GM20000 (cell line): ENCODE measurements around the gene CDC25C.

Experiments
- DNase-seq: peaks from one replicate; pipeline ENCODE4 v3.0.0; 2012; ENCODE audit warnings: low spot score
- CTCF ChIP-seq: IDR thresholded peaks from 2 replicates; pipeline ENCODE4 v1.5.1; 2012; ENCODE audit warnings: mild to moderate bottlenecking, control low read depth; ENCODE audit errors: extremely low read depth, missing control alignments

CDC25C gene

GRCh38 chr5:138344887-138345622 lies 13.5 kb upstream of the CDC25C start:
- no peak for DNase-seq
- no peak for TF ChIP-seq CTCF

GRCh38 chr5:138340008-138340407 lies 8.4 kb upstream of the CDC25C start:
- TF ChIP-seq CTCF = no peak
- DNase-seq = no peak

GRCh38 chr5:138339464-138339863 lies 7.9 kb upstream of the CDC25C start:
- no peak for DNase-seq
- no peak for TF ChIP-seq CTCF

GRCh38 chr5:138339091-138339456 lies 7.5 kb upstream of the CDC25C start:
- TF ChIP-seq CTCF = no peak
- no peak for DNase-seq

- no peak for TF ChIP-seq CTCF
- peak; percentile 42 for DNase-seq
Observed at GRCh38 chr5:138338411-138339090, 6.9 kb upstream of the CDC25C start.

- TF ChIP-seq CTCF = no peak
- DNase-seq = peak; percentile 92
Observed at GRCh38 chr5:138337685-138338410, 6.2 kb upstream of the CDC25C start, which contains the start of gene FAM53C. Gene FAM53C, plus strand, starts transcription at chr5:138338266. Its CDS starts 3,070 bp downstream, at chr5:138341336.
